Gastrocnemius medialis (tissue), 4 donors: ENCODE data around the gene TRIM42. TPM values are rescaled to one million over a fixed set of nuclear protein-coding genes. Genes with fewer than 3 reads are reported as not detected.

Source experiments
- ATAC-seq, 2 donors: fragments of 150-250 bp; one replicate each; pipeline ENCODE4 v1.9.1; 2016
- DNase-seq, 2 donors: peaks; one replicate each; pipeline ENCODE4 v3.0.0-alpha.2; 2019
- H3K27ac ChIP-seq, 4 donors: fragments of 200-600 bp; sonication (generic); 1 replicate in 1 of 4; 2 replicates in 3 of 4; pipeline ENCODE4 v1.5.1; 2016 to 2018; ENCODE audit warnings: mild to moderate bottlenecking in 2 of 4, moderate library complexity in 1 of 4
- H3K27me3 ChIP-seq, 3 donors: fragments of 200-600 bp; sonication (generic) in 2 of 3; 1 replicate in 1 of 3; 2 replicates in 2 of 3; pipeline versions ENCODE4 v1.5.1 to v1.6.0; 2016 to 2019; ENCODE audit warnings: mild to moderate bottlenecking in 1 of 3, moderate library complexity in 1 of 3
- H3K36me3 ChIP-seq, 2 donors: fragments of 200-600 bp; sonication (generic) in 1 of 2; one replicate each; pipeline ENCODE4 v1.5.1; 2017 to 2018
- H3K4me1 ChIP-seq, 2 donors: fragments of 200-600 bp; sonication (generic) in 1 of 2; one replicate each; pipeline ENCODE4 v1.5.1; 2016 to 2017; ENCODE audit warnings: mild to moderate bottlenecking in 2 of 2
- H3K4me3 ChIP-seq, 4 donors: fragments of 200-600 bp; sonication (generic) in 3 of 4; 1 replicate in 1 of 4; 2 replicates in 3 of 4; pipeline ENCODE4 v1.5.1; 2016 to 2019; ENCODE audit warnings: mild to moderate bottlenecking in 2 of 4
- H3K9me3 ChIP-seq, 3 donors: fragments of 200-600 bp; sonication (generic) in 2 of 3; 1 replicate in 1 of 3; 2 replicates in 2 of 3; pipeline ENCODE4 v1.5.1; 2016 to 2019
- CTCF ChIP-seq, 5 experiments: fragments of 450-650 bp in 3 of 5; fragments of 200-600 bp in 2 of 5; sonication (generic) in 2 of 5; IDR thresholded peaks in 4 of 5; conservative IDR thresholded peaks in 1 of 5; 1 replicate in 4 of 5; 2 replicates in 1 of 5; pipeline ENCODE4 v1.5.1; 2016 to 2019; ENCODE audit warnings: antibody characterized with exemption in 5 of 5, mild to moderate bottlenecking in 3 of 5, moderate library complexity in 3 of 5
- POLR2A ChIP-seq, 2 donors: fragments of 450-650 bp; IDR thresholded peaks; one replicate each; pipeline ENCODE4 v1.6.1; 2017; ENCODE audit warnings: antibody characterized with exemption in 2 of 2, mild to moderate bottlenecking in 2 of 2, moderate library complexity in 2 of 2
- in situ Hi-C, 4 donors: fragments of 200-750 bp; cut with MboI; loops; one replicate each; pipeline versions ENCODE4 v1.15.0 to v1.8.0; 2017; ENCODE audit warnings: low sequenced_read_pairs in 4 of 4
- intact Hi-C: fragments of 100-400 bp; cut with DNase I; formaldehyde crosslinking; loops from one replicate; pipeline ENCODE4 v1.15.1; 2023; ENCODE audit warnings: low total_unique reads
- total RNA-seq, 4 donors: library from RNA; depleted of rRNA; stranded (reverse); fragments of >200 nt; gene quantifications; one replicate each; pipeline versions ENCODE4 v1.1.0 to v1.2.3, GENCODE V29; 2016

The TRIM42 gene
- not detected for total RNA-seq

GRCh38 chr3:140677764-140678163 is at the start of gene TRIM42:
TSS of gene TRIM42 (plus strand) at chr3:140678064. CDS start at chr3:140678230, 166 bp downstream.
- H3K27me3 ChIP-seq, result no peaks in the 10 kb centered on the region
- ATAC-seq (no peak), DNase-seq (no peak)
- no peak within 1 kb of the TSS for H3K4me3 ChIP-seq
- no peaks in the 10 kb centered on the region for H3K9me3 ChIP-seq
- in situ Hi-C loops (no loop called here), intact Hi-C loops (no loop called here)
- TF ChIP-seq CTCF (IDR thresholded peaks at IDR 0.05 in 4 of 5, conservative IDR thresholded peaks at IDR 0.05 in 1 of 5), result no peak
- TF ChIP-seq POLR2A (IDR thresholded peaks at IDR 0.05), result no peak
- H3K27ac ChIP-seq, result no peak within 1 kb of the TSS
- H3K4me1 ChIP-seq, result no peaks in the 10 kb centered on the region
- no peaks in the 10 kb centered on the region for H3K36me3 ChIP-seq

GRCh38 chr3:140628606-140629005 is 49.3 kb upstream of the TRIM42 start:
- Histone ChIP-seq H3K9me3 (no peaks in the 10 kb centered on the region), H3K36me3 (no peaks in the 10 kb centered on the region), H3K27ac (no peak overlapping the region), H3K4me3 (no peak overlapping the region), H3K27me3 (no peaks in the 10 kb centered on the region), H3K4me1 (no peaks in the 10 kb centered on the region)
- no peak for DNase-seq
- in situ Hi-C loops (no loop called here), intact Hi-C loops (no loop called here)
- ATAC-seq, result no peak
- TF ChIP-seq POLR2A (IDR thresholded peaks at IDR 0.05), result no peak
- TF ChIP-seq CTCF (IDR thresholded peaks at IDR 0.05 in 4 of 5, conservative IDR thresholded peaks at IDR 0.05 in 1 of 5), result no peak

GRCh38 chr3:140629357-140630137 is 48.3 kb upstream of the TRIM42 start:
- in situ Hi-C loops (no loop called here), intact Hi-C loops (no loop called here)
- no peak for ATAC-seq
- H3K36me3 ChIP-seq, result no peaks in the 10 kb centered on the region
- no peaks in the 10 kb centered on the region for H3K9me3 ChIP-seq
- no peak for DNase-seq
- H3K27ac ChIP-seq, result no peak overlapping the region
- TF ChIP-seq CTCF (IDR thresholded peaks at IDR 0.05 in 4 of 5, conservative IDR thresholded peaks at IDR 0.05 in 1 of 5), result no peak
- no peak for TF ChIP-seq POLR2A (IDR thresholded peaks at IDR 0.05)
- no peaks in the 10 kb centered on the region for H3K27me3 ChIP-seq
- H3K4me3 ChIP-seq, result no peak overlapping the region
- no peaks in the 10 kb centered on the region for H3K4me1 ChIP-seq

GRCh38 chr3:140630366-140630765 is 47.5 kb upstream of the TRIM42 start:
- H3K27me3 ChIP-seq, result no peaks in the 10 kb centered on the region
- H3K9me3 ChIP-seq, result no peaks in the 10 kb centered on the region
- ATAC-seq (no peak), DNase-seq (no peak)
- no peaks in the 10 kb centered on the region for H3K4me1 ChIP-seq
- H3K4me3 ChIP-seq, result no peak overlapping the region
- no peaks in the 10 kb centered on the region for H3K36me3 ChIP-seq
- intact Hi-C loops, result no loop called here
- no peak overlapping the region for H3K27ac ChIP-seq
- in situ Hi-C loops, result no loop called here
- no peak for TF ChIP-seq POLR2A (IDR thresholded peaks at IDR 0.05)

GRCh38 chr3:140630866-140631265 is 47.0 kb upstream of the TRIM42 start:
- no peaks in the 10 kb centered on the region for H3K4me1 ChIP-seq
- no peaks in the 10 kb centered on the region for H3K36me3 ChIP-seq
- no peak overlapping the region for H3K27ac ChIP-seq
- no peak for TF ChIP-seq CTCF (IDR thresholded peaks at IDR 0.05 in 4 of 5, conservative IDR thresholded peaks at IDR 0.05 in 1 of 5)
- DNase-seq (no peak), ATAC-seq (no peak)
- H3K4me3 ChIP-seq, result no peak overlapping the region
- no peaks in the 10 kb centered on the region for H3K9me3 ChIP-seq
- intact Hi-C loops (no loop called here), in situ Hi-C loops (no loop called here)
- H3K27me3 ChIP-seq, result no peaks in the 10 kb centered on the region
